ENCODE data around the gene TTC7B. TPM values are rescaled to one million over a fixed set of nuclear protein-coding genes. Genes with fewer than 3 reads are reported as not detected.

The TTC7B gene
- total and polyA plus RNA-seq, 2 of the 8 experiments (the other 6 are each of a cell fraction or from before 2014, with no cell fraction given): 23.7 to 34.0 TPM

DNA sequence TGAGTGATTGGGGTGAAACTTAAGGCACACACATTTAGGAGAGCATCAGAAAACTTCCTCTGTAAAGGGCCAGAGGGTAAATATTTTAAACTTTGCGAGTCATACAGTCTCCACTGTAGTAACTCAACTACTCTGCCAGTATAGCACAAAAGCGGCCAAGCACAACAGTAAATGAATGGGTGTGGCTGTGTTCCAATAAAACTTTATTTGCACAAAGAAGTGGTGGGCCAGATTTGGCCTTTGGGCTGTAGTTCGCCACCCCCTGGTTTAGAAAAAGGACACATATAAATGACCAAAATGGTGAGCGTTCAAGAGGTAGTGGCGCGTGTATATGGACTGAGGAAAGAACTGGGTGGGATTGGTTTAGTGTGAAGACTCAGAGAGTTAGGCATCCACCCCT, 309.5 kb downstream of the TTC7B start:
- Histone ChIP-seq H3K23ac (ENCODE audit: insufficient read length) (no peak overlapping the region), H2BK15ac (ENCODE audit: low read length) (peak overlapping the region; percentile 72; the same call in 1 of the 2 replicates), H2AK5ac (ENCODE audit: low read depth, low read length) (no peak overlapping the region), H3K79me2 (ENCODE audit: control insufficient read depth in 1 of 2, insufficient read depth in 2 of 2, low read length in 2 of 2) (no peaks in the 10 kb centered on the region), H3K23me2 (ENCODE audit: low read depth, low read length) (no peaks in the 10 kb centered on the region; the same call in 1 of the 2 replicates), H3K79me1 (ENCODE audit: low read depth, low read length) (no peaks in the 10 kb centered on the region), H3K14ac (ENCODE audit: insufficient read length) (no peak overlapping the region), H3K4me3 (ENCODE audit: extremely low read depth in 1 of 4, insufficient read depth in 2 of 4, low read depth in 3 of 4, low read length in 4 of 4) (no peak overlapping the region), H3K9ac (replicated peaks in 1 of 4; ENCODE audit: extremely low read depth in 1 of 4, low read depth in 3 of 4, low read length in 3 of 4) (no peak overlapping the region), H3K27me3 (replicated peaks in 1 of 4; ENCODE audit: control insufficient read depth in 3 of 4, extremely low read depth in 1 of 4, insufficient read depth in 3 of 4, low read length in 3 of 4) (no peaks in the 10 kb centered on the region; a peak in 2 of 7 replicates), H3K4me2 (ENCODE audit: insufficient read depth in 1 of 2, low read depth in 2 of 2, low read length in 2 of 2) (no peak overlapping the region), H4K5ac (ENCODE audit: insufficient read length, low read depth, low read length) (no peak overlapping the region), H3K4ac (replicated peaks; ENCODE audit: insufficient read length, low read depth, low read length) (no peak overlapping the region), H3K36me3 (ENCODE audit: control insufficient read depth in 2 of 4, insufficient read depth in 4 of 4, low read length in 3 of 4) (no peaks in the 10 kb centered on the region), H2AFZ (ENCODE audit: low read length) (no peak overlapping the region), H2BK20ac (ENCODE audit: low read length) (no peak overlapping the region), H3K18ac (ENCODE audit: extremely low read depth, low read length) (no peak overlapping the region), H3K9me3 (ENCODE audit: insufficient read depth in 2 of 2, low read depth in 1 of 2, low read length in 1 of 2) (no peaks in the 10 kb centered on the region), H2BK120ac (replicated peaks; ENCODE audit: low read depth, low read length) (no peak overlapping the region), H2BK5ac (ENCODE audit: low read depth, low read length) (no peak overlapping the region), H3K4me1 (replicated peaks in 1 of 4; ENCODE audit: control insufficient read depth in 3 of 4, insufficient read depth in 4 of 4, low read length in 3 of 4) (peaks cover 4 to 26% (median 20%) of the 10 kb centered on the region in 4 experiments), H3K27ac (ENCODE audit: low read depth, low read length) (no peak overlapping the region), H4K20me1 (replicated peaks in 1 of 2; ENCODE audit: control insufficient read depth in 1 of 2, insufficient read depth in 2 of 2, low read length in 2 of 2) (no peaks in the 10 kb centered on the region), H3K56ac (replicated peaks; ENCODE audit: insufficient read length, low read depth, low read length) (no peak overlapping the region), H4K91ac (replicated peaks; ENCODE audit: insufficient read length, low read length) (no peak overlapping the region), H2BK12ac (ENCODE audit: low read depth, low read length) (no peak overlapping the region), H4K8ac (ENCODE audit: extremely low read depth, insufficient read depth, low read length) (no peak overlapping the region)
- ChIA-PET POLR2A (ENCODE audit: partially characterized antibody) (no interaction called here), CTCF (ENCODE audit: partially characterized antibody) (interaction anchor here (2.1 kb wide), 1 partner anchor 12 kb away, joined by 5 read pairs; no protein-coding TSS in a partner anchor)
- FAIRE-seq (no peak), DNase-seq (ENCODE audit: low read depth in 1 of 2, low spot score in 2 of 2) (no peak)
- 88% methylated on average over 6 of the region's 6 CpGs; no CpG with 5 or more reads in 1 of the 2 experiments for WGBS, 2 experiments (ENCODE audit: extremely low coverage in 1 of 2, insufficient coverage in 1 of 2, insufficient read length in 1 of 2, insufficient replicate concordance in 2 of 2, low coverage in 1 of 2, low lambda C conversion rate in 2 of 2, missing lambda C conversion rate in 1 of 2)
- TF ChIP-seq SRF (IDR thresholded peaks at IDR 0.05; ENCODE audit: low read depth, low read length) (no peak), EZH2 (IDR thresholded peaks at IDR 0.05; ENCODE audit: low read depth, low read length, severe bottlenecking) (no peak), FOSL1 (IDR thresholded peaks at IDR 0.05; ENCODE audit: insufficient read depth, low read depth, low read length) (no peak), GTF2F1 (IDR thresholded peaks at IDR 0.05; ENCODE audit: borderline replicate concordance, low read depth, low read length) (no peak), TAF1 (IDR thresholded peaks at IDR 0.05; ENCODE audit: low read depth, low read length) (no peak), TCF12 (IDR thresholded peaks at IDR 0.05; ENCODE audit: low read depth, low read length) (no peak)
- TF ChIP-seq, protein P1, sequence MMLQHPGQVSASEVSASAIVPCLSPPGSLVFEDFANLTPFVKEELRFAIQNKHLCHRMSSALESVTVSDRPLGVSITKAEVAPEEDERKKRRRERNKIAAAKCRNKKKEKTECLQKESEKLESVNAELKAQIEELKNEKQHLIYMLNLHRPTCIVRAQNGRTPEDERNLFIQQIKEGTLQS (IDR thresholded peaks at IDR 0.05; ENCODE audit: insufficient read depth, low read depth, low read length): no peak
